Colonic mucosa (tissue), 4 donors: Measurements from ENCODE around the gene IRF7. TPM values are rescaled to one million over a fixed set of nuclear protein-coding genes. Genes with fewer than 3 reads are reported as not detected.

Experiments used
- DNase-seq: peaks from one replicate; pipeline ENCODE4 v3.0.0-alpha.2; 2020
- H3K27ac ChIP-seq: fragments of 200-600 bp; one replicate; pipeline ENCODE4 v1.8.0; 2021
- H3K27me3 ChIP-seq: fragments of 200-600 bp; one replicate; pipeline ENCODE4 v1.8.0; 2021
- H3K36me3 ChIP-seq: fragments of 200-600 bp; one replicate; pipeline ENCODE4 v1.8.0; 2021
- H3K4me1 ChIP-seq: fragments of 200-600 bp; one replicate; pipeline ENCODE4 v1.8.0; 2021; ENCODE audit warnings: mild to moderate bottlenecking
- H3K4me3 ChIP-seq: fragments of 200-600 bp; one replicate; pipeline ENCODE4 v1.8.0; 2021
- H3K9ac ChIP-seq, 2 donors: one replicate each; pipeline ENCODE4 v1.7.0; 2013; ENCODE audit warnings: control low read depth in 2 of 2, low read depth in 2 of 2, low read length in 2 of 2
- H3K9me3 ChIP-seq: fragments of 200-600 bp; one replicate; pipeline ENCODE4 v1.8.0; 2021
- CTCF ChIP-seq: fragments of 200-600 bp; IDR thresholded peaks from one replicate; pipeline ENCODE4 v1.8.0; 2022; ENCODE audit warnings: antibody characterized with exemption, mild to moderate bottlenecking
- intact Hi-C: fragments of 100-400 bp; cut with DNase I; formaldehyde crosslinking; loops from one replicate; pipeline ENCODE4 v1.14.1; 2022
- total RNA-seq, 2 donors: library from RNA; stranded (reverse); fragmentation: NEBNext Ultra II Directional in 1 of 2; extraction: Animal tissue kit (Norgen Biotek cat#: 25700) in 1 of 2; gene quantifications; one replicate each; pipeline ENCODE4 v1.2.1, GENCODE V29; 2021
- donor health status: healthy.
- donor health status: DM: no; HTN: no; CAD: no.
- donor health status: DM: no; HTN: no; CAD: no.

IRF7 gene
- total RNA-seq, 2 donors from 2014 or later: 22.1 to 25.6 TPM

GRCh38 chr11:605286-606129, 10.2 kb downstream of the IRF7 start:
- peaks cover 38% of the 10 kb centered on the region for H3K36me3 ChIP-seq
- H3K27me3 ChIP-seq: no peaks in the 10 kb centered on the region
- no peak for DNase-seq
- TF ChIP-seq CTCF: no peak
- no peaks in the 10 kb centered on the region for H3K4me1 ChIP-seq
- intact Hi-C loops: no loop called here
- no peaks in the 10 kb centered on the region for H3K9me3 ChIP-seq
- H3K9ac ChIP-seq: no peak overlapping the region
- H3K27ac ChIP-seq: no peak overlapping the region
- no peak overlapping the region for H3K4me3 ChIP-seq

- Histone ChIP-seq H3K9me3 (no peaks in the 10 kb centered on the region), H3K4me3 (no peak overlapping the region), H3K9ac (no peak overlapping the region), H3K4me1 (no peaks in the 10 kb centered on the region), H3K36me3 (peaks cover 37% of the 10 kb centered on the region), H3K27me3 (no peaks in the 10 kb centered on the region), H3K27ac (no peak overlapping the region)
- DNase-seq: no peak
- intact Hi-C loops: no loop called here
- no peak for TF ChIP-seq CTCF
Observed at GRCh38 chr11:603154-603553, 12.6 kb downstream of the IRF7 start.

- Histone ChIP-seq H3K27ac (no peak overlapping the region), H3K9ac (no peak overlapping the region), H3K9me3 (no peaks in the 10 kb centered on the region), H3K36me3 (peaks cover 27% of the 10 kb centered on the region), H3K4me1 (no peaks in the 10 kb centered on the region), H3K4me3 (no peak overlapping the region), H3K27me3 (no peaks in the 10 kb centered on the region)
- DNase-seq: no peak
- intact Hi-C loops: no loop called here
- TF ChIP-seq CTCF: no peak
Observed at GRCh38 chr11:601573-602245, 14.0 kb downstream of the IRF7 start.

GRCh38 chr11:598005-598680, 17.6 kb downstream of the IRF7 start:
- no peak overlapping the region for H3K9ac ChIP-seq
- TF ChIP-seq CTCF: no peak
- H3K36me3 ChIP-seq: peaks cover 13% of the 10 kb centered on the region
- DNase-seq: no peak
- intact Hi-C loops: no loop called here
- no peak overlapping the region for H3K27ac ChIP-seq
- no peaks in the 10 kb centered on the region for H3K9me3 ChIP-seq
- H3K4me1 ChIP-seq: no peaks in the 10 kb centered on the region
- no peak overlapping the region for H3K4me3 ChIP-seq
- no peaks in the 10 kb centered on the region for H3K27me3 ChIP-seq

GRCh38 chr11:597166-597725, 18.5 kb downstream of the IRF7 start:
- DNase-seq: no peak
- peaks cover 19% of the 10 kb centered on the region for H3K36me3 ChIP-seq

More at GRCh38 chr11:597166-597725, 18.5 kb downstream of the IRF7 start:
- no peaks in the 10 kb centered on the region for H3K27me3 ChIP-seq
- H3K9me3 ChIP-seq: no peaks in the 10 kb centered on the region
- no peak overlapping the region for H3K4me3 ChIP-seq
- no peaks in the 10 kb centered on the region for H3K4me1 ChIP-seq
- intact Hi-C loops: no loop called here
- no peak for TF ChIP-seq CTCF
- H3K27ac ChIP-seq: no peak overlapping the region
- H3K9ac ChIP-seq: no peak overlapping the region
